Hepatocyte (in vitro differentiated cells): ENCODE results near the gene SUPT4H1.

Source experiments
- EZH2 ChIP-seq: fragments of 200-600 bp; sonication (generic); IDR thresholded peaks from 2 replicates; pipeline ENCODE4 v1.6.1; 2016; ENCODE audit warnings: antibody characterized with exemption, mild to moderate bottlenecking, borderline replicate concordance
- TF ChIP-seq, protein P1 (sequence below): fragments of 200-600 bp; sonication (generic); IDR thresholded peaks from 2 replicates; pipeline ENCODE4 v1.5.1; 2016; ENCODE audit warnings: antibody characterized with exemption, mild to moderate bottlenecking; ENCODE audit not compliant: poor library complexity

DNA sequence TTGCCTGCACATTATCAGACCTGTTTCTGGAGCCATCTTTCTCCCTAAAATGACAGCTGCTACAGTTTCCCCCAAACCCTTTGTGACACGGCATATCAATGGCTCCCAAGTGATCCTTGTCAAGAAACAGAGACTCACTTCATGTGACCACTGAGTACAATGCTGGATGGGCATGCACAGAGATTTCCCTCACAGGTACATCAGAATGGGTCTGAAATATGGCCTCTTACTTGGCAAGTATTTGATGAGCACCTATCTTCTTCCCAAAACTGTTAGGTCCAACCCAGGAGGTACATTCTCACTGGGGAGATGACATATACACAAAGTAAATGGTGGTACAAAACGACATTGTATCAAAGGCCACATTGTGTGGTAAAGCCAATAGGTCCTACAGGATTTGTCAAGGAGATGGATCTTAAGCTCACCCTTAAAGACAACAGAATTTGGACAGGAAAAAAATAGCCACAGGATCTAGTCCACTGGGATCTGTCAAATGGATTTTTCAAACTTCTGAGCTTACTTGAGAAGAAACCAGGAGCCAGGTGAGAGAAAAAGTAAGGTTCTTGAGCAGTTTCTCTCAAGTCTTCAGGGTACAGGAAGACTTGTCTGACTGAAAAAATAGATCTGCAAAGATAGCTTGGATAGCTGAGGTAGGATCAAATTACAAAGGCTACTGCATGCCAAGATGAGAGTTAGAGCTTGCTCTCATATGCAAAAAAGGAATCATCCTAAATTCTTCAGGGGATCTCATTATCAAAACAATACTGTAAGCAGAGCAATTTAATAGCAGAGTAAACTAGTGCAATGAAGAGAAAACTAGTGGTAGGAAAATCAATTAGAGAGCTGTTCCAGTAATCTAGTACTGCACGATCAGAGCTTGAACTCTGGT lies 36.5 kb upstream of the SUPT4H1 start:
- TF ChIP-seq, protein P1, sequence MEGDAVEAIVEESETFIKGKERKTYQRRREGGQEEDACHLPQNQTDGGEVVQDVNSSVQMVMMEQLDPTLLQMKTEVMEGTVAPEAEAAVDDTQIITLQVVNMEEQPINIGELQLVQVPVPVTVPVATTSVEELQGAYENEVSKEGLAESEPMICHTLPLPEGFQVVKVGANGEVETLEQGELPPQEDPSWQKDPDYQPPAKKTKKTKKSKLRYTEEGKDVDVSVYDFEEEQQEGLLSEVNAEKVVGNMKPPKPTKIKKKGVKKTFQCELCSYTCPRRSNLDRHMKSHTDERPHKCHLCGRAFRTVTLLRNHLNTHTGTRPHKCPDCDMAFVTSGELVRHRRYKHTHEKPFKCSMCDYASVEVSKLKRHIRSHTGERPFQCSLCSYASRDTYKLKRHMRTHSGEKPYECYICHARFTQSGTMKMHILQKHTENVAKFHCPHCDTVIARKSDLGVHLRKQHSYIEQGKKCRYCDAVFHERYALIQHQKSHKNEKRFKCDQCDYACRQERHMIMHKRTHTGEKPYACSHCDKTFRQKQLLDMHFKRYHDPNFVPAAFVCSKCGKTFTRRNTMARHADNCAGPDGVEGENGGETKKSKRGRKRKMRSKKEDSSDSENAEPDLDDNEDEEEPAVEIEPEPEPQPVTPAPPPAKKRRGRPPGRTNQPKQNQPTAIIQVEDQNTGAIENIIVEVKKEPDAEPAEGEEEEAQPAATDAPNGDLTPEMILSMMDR, result no peak
- no peak for TF ChIP-seq EZH2
